Measurements from ENCODE around the gene UBTF.

- TF ChIP-seq ZNF274 (IDR thresholded peaks at IDR 0.05; ENCODE audit: low read depth, low read length): no peak
- no peak for TF ChIP-seq YY1 (IDR thresholded peaks at IDR 0.05; ENCODE audit: insufficient read depth, insufficient read length)
- TF ChIP-seq SUZ12 (IDR thresholded peaks at IDR 0.05; ENCODE audit: extremely low read depth, insufficient read depth, insufficient read length): no peak
These were observed 973 bp upstream of the UBTF start for GRCh38 chr17:44220213-44221083.
